Skeletal muscle satellite cell (primary cell): Measurements from ENCODE around the gene CAMK1G.

ENCODE experiments used
- H3K27me3 ChIP-seq: 2 replicates; pipeline ENCODE4 v1.7.0; 2013; ENCODE audit warnings: low read length; ENCODE audit not compliant: control insufficient read depth, insufficient read depth
- H3K36me3 ChIP-seq: 2 replicates; pipeline ENCODE4 v1.7.0; 2013; ENCODE audit warnings: mild to moderate bottlenecking, control low read depth, low read length; ENCODE audit not compliant: insufficient read depth
- H3K4me1 ChIP-seq: 2 replicates; pipeline ENCODE4 v1.7.0; 2013; ENCODE audit warnings: low read length; ENCODE audit not compliant: control insufficient read depth, insufficient read depth
- H3K4me2 ChIP-seq: 2 replicates; pipeline ENCODE4 v1.7.0; 2013; ENCODE audit warnings: mild to moderate bottlenecking, low read length
- H3K4me3 ChIP-seq: 2 replicates; pipeline ENCODE4 v1.7.0; 2013; ENCODE audit warnings: low read length
- H3K9ac ChIP-seq: 2 replicates; pipeline ENCODE4 v1.7.0; 2013; ENCODE audit warnings: mild to moderate bottlenecking, low read depth, low read length, moderate library complexity
- H3K9me3 ChIP-seq: replicated peaks from 2 replicates; pipeline ENCODE4 v1.7.0; 2013; ENCODE audit warnings: mild to moderate bottlenecking, control low read depth, low read length

CAMK1G gene

GRCh38 chr1:209607102-209607794 is 23.7 kb downstream of the CAMK1G start:
- H3K4me2 ChIP-seq: no peak overlapping the region
- no peaks in the 10 kb centered on the region for H3K4me1 ChIP-seq
- no peak overlapping the region for H3K4me3 ChIP-seq
- no peak overlapping the region for H3K9ac ChIP-seq
- peaks cover 11% of the 10 kb centered on the region for H3K27me3 ChIP-seq
- no peaks in the 10 kb centered on the region for H3K36me3 ChIP-seq
- H3K9me3 ChIP-seq: no peaks in the 10 kb centered on the region

- Histone ChIP-seq H3K27me3 (peaks cover 11% of the 10 kb centered on the region), H3K4me2 (no peak overlapping the region), H3K4me1 (no peaks in the 10 kb centered on the region), H3K9ac (no peak overlapping the region), H3K9me3 (no peaks in the 10 kb centered on the region), H3K4me3 (no peak overlapping the region), H3K36me3 (no peaks in the 10 kb centered on the region)
Observed at GRCh38 chr1:209607795-209608178, 24.3 kb downstream of the CAMK1G start.

- Histone ChIP-seq H3K36me3 (no peaks in the 10 kb centered on the region), H3K4me3 (no peak overlapping the region), H3K27me3 (peaks cover 11% of the 10 kb centered on the region), H3K9me3 (no peaks in the 10 kb centered on the region), H3K9ac (no peak overlapping the region), H3K4me1 (no peaks in the 10 kb centered on the region), H3K4me2 (no peak overlapping the region)
Observed at GRCh38 chr1:209609041-209609790, 25.7 kb downstream of the CAMK1G start.

GRCh38 chr1:209609791-209610630 is 26.5 kb downstream of the CAMK1G start:
- Histone ChIP-seq H3K4me3 (no peak overlapping the region), H3K36me3 (no peaks in the 10 kb centered on the region), H3K27me3 (peaks cover 11% of the 10 kb centered on the region), H3K9ac (no peak overlapping the region), H3K9me3 (no peaks in the 10 kb centered on the region), H3K4me2 (no peak overlapping the region), H3K4me1 (no peaks in the 10 kb centered on the region)

GRCh38 chr1:209610631-209610905 is 27.1 kb downstream of the CAMK1G start:
- no peak overlapping the region for H3K4me2 ChIP-seq
- no peaks in the 10 kb centered on the region for H3K9me3 ChIP-seq
- no peaks in the 10 kb centered on the region for H3K4me1 ChIP-seq
- peaks cover 11% of the 10 kb centered on the region for H3K27me3 ChIP-seq
- H3K4me3 ChIP-seq: no peak overlapping the region
- H3K9ac ChIP-seq: no peak overlapping the region
- H3K36me3 ChIP-seq: no peaks in the 10 kb centered on the region

GRCh38 chr1:209611771-209612570 is 28.5 kb downstream of the CAMK1G start:
- Histone ChIP-seq H3K9ac (no peak overlapping the region), H3K36me3 (no peaks in the 10 kb centered on the region), H3K27me3 (peaks cover 11% of the 10 kb centered on the region), H3K9me3 (no peaks in the 10 kb centered on the region), H3K4me3 (no peak overlapping the region), H3K4me2 (no peak overlapping the region), H3K4me1 (no peaks in the 10 kb centered on the region)

- H3K36me3 ChIP-seq: no peaks in the 10 kb centered on the region
- no peaks in the 10 kb centered on the region for H3K9me3 ChIP-seq
- peaks cover 11% of the 10 kb centered on the region for H3K27me3 ChIP-seq
- no peak overlapping the region for H3K9ac ChIP-seq
- H3K4me3 ChIP-seq: no peak overlapping the region
- no peaks in the 10 kb centered on the region for H3K4me1 ChIP-seq
- H3K4me2 ChIP-seq: no peak overlapping the region
Observed at GRCh38 chr1:209612646-209613399, 29.3 kb downstream of the CAMK1G start.

- H3K9ac ChIP-seq: no peak overlapping the region
- H3K9me3 ChIP-seq: no peaks in the 10 kb centered on the region
- no peak overlapping the region for H3K4me3 ChIP-seq
- H3K36me3 ChIP-seq: no peaks in the 10 kb centered on the region
- no peak overlapping the region for H3K4me2 ChIP-seq
- peaks cover 11% of the 10 kb centered on the region for H3K27me3 ChIP-seq
- peaks cover 6% of the 10 kb centered on the region for H3K4me1 ChIP-seq
Observed at GRCh38 chr1:209613400-209614150, 30.1 kb downstream of the CAMK1G start.

- H3K4me1 ChIP-seq: peaks cover 11% of the 10 kb centered on the region
- H3K27me3 ChIP-seq: peaks cover 6% of the 10 kb centered on the region
- H3K9me3 ChIP-seq: no peaks in the 10 kb centered on the region
- H3K36me3 ChIP-seq: no peaks in the 10 kb centered on the region
- H3K9ac ChIP-seq: no peak overlapping the region
- H3K4me2 ChIP-seq: no peak overlapping the region
- no peak overlapping the region for H3K4me3 ChIP-seq
Observed at GRCh38 chr1:209614151-209614420, 30.6 kb downstream of the CAMK1G start.

GRCh38 chr1:209614906-209615305 is 31.4 kb downstream of the CAMK1G start:
- no peaks in the 10 kb centered on the region for H3K27me3 ChIP-seq
- no peak overlapping the region for H3K4me2 ChIP-seq
- H3K9me3 ChIP-seq: no peaks in the 10 kb centered on the region
- H3K9ac ChIP-seq: no peak overlapping the region
- H3K36me3 ChIP-seq: no peaks in the 10 kb centered on the region
- no peak overlapping the region for H3K4me3 ChIP-seq
- peaks cover 13% of the 10 kb centered on the region for H3K4me1 ChIP-seq
